Measurements from ENCODE around the gene SMYD3. TPM values are rescaled to one million over a fixed set of nuclear protein-coding genes. Genes with fewer than 3 reads are reported as not detected.
A peak's percentile ranks its signal among the peaks of the same experiment; 100 is the strongest.

The SMYD3 gene
- total and polyA plus RNA-seq, 2 of the 4 experiments (the other 2 are of a cell fraction) = 26.5 to 37.6 TPM

GRCh38 chr1:246470585-246470984, 36.5 kb downstream of the SMYD3 start:
- in situ Hi-C loops (cut with MboI; ENCODE audit: low sequenced_read_pairs) (no loop called here), dilution Hi-C loops (cut with HindIII; ENCODE audit: low sequenced_read_pairs, unreplicated experiment) (no loop called here), intact Hi-C loops (cut with micrococcal nuclease) (no loop called here)
- DNase-seq (no peak), ATAC-seq (ENCODE audit: low read depth) (no peak)
- Histone ChIP-seq H4K5ac (ENCODE audit: low read depth, low read length) (no peak overlapping the region), H3K79me1 (ENCODE audit: low read depth in 1 of 2, low read length in 2 of 2) (peaks cover 15% of the 10 kb centered on the region in 2 experiments; a peak in 3 of 4 replicates), H3K4ac (ENCODE audit: low read depth, low read length) (no peak overlapping the region), H3K4me2 (ENCODE audit: low read depth, low read length) (no peak overlapping the region), H2AK9ac (replicated peaks; ENCODE audit: low read depth, low read length, poor library complexity) (no peak overlapping the region), H2BK120ac (ENCODE audit: low read depth, low read length) (no peak overlapping the region), H2AFZ (replicated peaks; ENCODE audit: low read length, poor library complexity) (no peak overlapping the region), H2BK5ac (ENCODE audit: low read depth, low read length, poor library complexity, severe bottlenecking) (no peak overlapping the region), H4K20me1 (ENCODE audit: insufficient read depth, low read length) (no peaks in the 10 kb centered on the region), H3K9me3 (ENCODE audit: control insufficient read depth, insufficient read depth, low read length) (no peaks in the 10 kb centered on the region), H4K91ac (ENCODE audit: insufficient read depth, low read depth, low read length) (no peak overlapping the region), H3K27ac (ENCODE audit: insufficient read depth, low read length) (no peak overlapping the region), H3K23ac (ENCODE audit: low read depth, low read length) (no peak overlapping the region), H3K27me3 (ENCODE audit: control insufficient read depth, insufficient read depth, low read length) (no peaks in the 10 kb centered on the region), H4K8ac (ENCODE audit: low read depth in 2 of 2, low read length in 2 of 2) (no peak overlapping the region), H3K56ac (ENCODE audit: extremely low read depth, insufficient read depth, low read length) (no peak overlapping the region), H2BK20ac (ENCODE audit: low read depth, low read length) (no peak overlapping the region), H3K4me1 (ENCODE audit: control insufficient read depth, insufficient read depth, low read length) (no peaks in the 10 kb centered on the region), H3K4me3 (ENCODE audit: insufficient read depth, low read depth, low read length) (no peak overlapping the region), H2AK5ac (ENCODE audit: low read depth, low read length) (no peak overlapping the region), H3K14ac (replicated peaks; ENCODE audit: low read depth, low read length) (no peak overlapping the region), H3K9me1 (ENCODE audit: insufficient read depth, low read length) (no peaks in the 10 kb centered on the region), H2BK15ac (ENCODE audit: low read depth, low read length) (no peak overlapping the region), H3K36me3 (ENCODE audit: control insufficient read depth, insufficient read depth, low read length) (no peaks in the 10 kb centered on the region), H3K9ac (ENCODE audit: low read depth, low read length) (no peak overlapping the region), H3K18ac (ENCODE audit: low read depth, low read length) (no peak overlapping the region)
- no TSS peak for BruUV-seq (replicated peaks)
- WGBS, 2 experiments (ENCODE audit: extremely low coverage in 2 of 2, insufficient read length in 1 of 2) = no CpG with 5 or more reads among the region's 1 CpG
- ChIA-PET POLR2A (ENCODE audit: unreplicated experiment) (no interaction called here), CTCF (no interaction called here)
- TF ChIP-seq CEBPB (IDR thresholded peaks at IDR 0.05; ENCODE audit: low read depth, low read length) = peak; percentile 74
- no peak for TF ChIP-seq USF2 (IDR thresholded peaks at IDR 0.05; ENCODE audit: low read depth, low read length)
- no peak for TF ChIP-seq SMC3 (IDR thresholded peaks at IDR 0.05; ENCODE audit: low read depth, low read length)
- no peak for TF ChIP-seq ELK1 (IDR thresholded peaks at IDR 0.05; ENCODE audit: borderline replicate concordance, low read depth, low read length)
- no peak for TF ChIP-seq CTCF (conservative IDR thresholded peaks at IDR 0.05; ENCODE audit: low read depth, low read length)
- TF ChIP-seq MAFK (IDR thresholded peaks at IDR 0.05; ENCODE audit: low read depth, low read length) = peak; percentile 85
- no peak for TF ChIP-seq CHD1 (IDR thresholded peaks at IDR 0.05; ENCODE audit: low read depth, low read length)
